Natural killer cell (primary cell): ENCODE measurements around the gene CLDN24. TPM values are rescaled to one million over a fixed set of nuclear protein-coding genes. Genes with fewer than 3 reads are reported as not detected.

Experiments used
- ATAC-seq, 3 donors: fragments of 150-1000 bp in 2 of 3; fragments of 200-7000 bp in 1 of 3; cut with Tn5 transposase; 1 replicate in 1 of 3; 2 replicates in 2 of 3; pipeline ENCODE4 v1.10.0; 2021; ENCODE audit warnings: mild to moderate bottlenecking in 2 of 3, moderate library complexity in 2 of 3
- DNase-seq, 2 donors: peaks; one replicate each; pipeline versions ENCODE4 v3.0.0 to v3.0.0-alpha.2; 2013 to 2021; ENCODE audit warnings: mixed read lengths in 1 of 2
- H3K27ac ChIP-seq: one replicate; pipeline ENCODE4 v1.5.1; 2013; ENCODE audit warnings: mild to moderate bottlenecking, low read length
- H3K27me3 ChIP-seq: one replicate; pipeline ENCODE4 v1.6.1; 2013; ENCODE audit warnings: low read length; ENCODE audit not compliant: control insufficient read depth, insufficient read depth
- H3K36me3 ChIP-seq: one replicate; pipeline ENCODE4 v1.6.1; 2013; ENCODE audit warnings: low read length; ENCODE audit not compliant: control insufficient read depth, insufficient read depth
- H3K4me1 ChIP-seq: one replicate; pipeline ENCODE4 v1.6.1; 2013; ENCODE audit warnings: low read length; ENCODE audit not compliant: control insufficient read depth, insufficient read depth
- H3K4me3 ChIP-seq: one replicate; pipeline ENCODE4 v1.5.1; 2013; ENCODE audit warnings: low read length
- H3K9me3 ChIP-seq: one replicate; pipeline ENCODE4 v1.6.1; 2013; ENCODE audit warnings: low read length; ENCODE audit not compliant: control insufficient read depth, insufficient read depth
- H3K27ac Mint-ChIP-seq, 2 donors: one replicate each; pipeline ENCODE4 v1.8.0; 2022; ENCODE audit warnings: mild to moderate bottlenecking in 2 of 2, mixed read lengths in 2 of 2, moderate library complexity in 1 of 2
- H3K27me3 Mint-ChIP-seq, 2 donors: one replicate each; pipeline ENCODE4 v1.8.0; 2022; ENCODE audit warnings: low read depth in 2 of 2, mixed read lengths in 2 of 2
- H3K36me3 Mint-ChIP-seq: one replicate; pipeline ENCODE4 v1.8.0; 2022; ENCODE audit warnings: mixed read lengths
- H3K4me1 Mint-ChIP-seq, 2 donors: one replicate each; pipeline ENCODE4 v1.8.0; 2022; ENCODE audit warnings: mixed read lengths in 2 of 2
- H3K4me3 Mint-ChIP-seq: one replicate; pipeline ENCODE4 v1.8.0; 2022; ENCODE audit warnings: mild to moderate bottlenecking, moderate library complexity, mixed read lengths
- H3K9me3 Mint-ChIP-seq, 2 donors: one replicate each; pipeline ENCODE4 v1.8.0; 2022; ENCODE audit warnings: mixed read lengths in 2 of 2
- CTCF ChIP-seq: fragments of 200-600 bp; IDR thresholded peaks from one replicate; pipeline ENCODE4 v1.8.0; 2022; ENCODE audit warnings: antibody characterized with exemption
- WGBS: methylation state at CpG from one replicate; pipeline ENCODE4 v1.1.7; 2013; ENCODE audit warnings: missing lambda C conversion rate; ENCODE audit not compliant: insufficient coverage; 5-methylcytosine and 5-hydroxymethylcytosine counted together
- intact Hi-C: fragments of 100-400 bp; cut with micrococcal nuclease; formaldehyde crosslinking; loops from one replicate; pipeline ENCODE4 v1.14.2; 2022
- total RNA-seq, 4 donors: library from RNA; stranded (reverse); fragments of 120-200 nt in 1 of 4; gene quantifications; one replicate each; pipeline versions ENCODE4 v1.2.3 to v1.2.4, GENCODE V29; 2013 to 2022

The CLDN24 gene
- total RNA-seq, 3 donors from 2014 or later (not counting 1 experiment from before 2014, with no cell fraction given), result 1.3 TPM; not detected in 2

DNA sequence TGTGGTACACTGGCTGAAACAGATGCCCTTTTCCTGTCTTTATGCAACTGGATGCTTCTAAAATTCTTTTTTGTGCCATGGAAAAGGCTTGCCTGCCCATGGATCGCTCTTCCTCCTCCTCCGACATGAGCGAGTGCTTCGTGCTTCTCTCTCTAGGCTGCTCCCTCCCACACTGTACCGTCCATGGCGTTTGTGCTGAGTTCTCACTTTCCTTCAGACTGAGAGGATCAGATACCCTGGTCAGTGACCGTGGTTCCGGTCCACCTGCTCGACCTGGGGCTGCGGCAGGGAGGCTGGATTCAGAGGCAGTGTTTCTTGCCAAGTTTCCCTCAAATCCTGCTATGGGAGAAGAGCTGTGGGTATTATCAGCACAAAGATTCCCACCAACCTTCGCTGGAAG lies 10.2 kb upstream of the CLDN24 start:
- H3K4me3 Mint-ChIP-seq, result no peak overlapping the region
- ATAC-seq, result no peak
- Histone ChIP-seq H3K36me3 (no peaks in the 10 kb centered on the region), H3K27ac (no peak overlapping the region), H3K9me3 (no peaks in the 10 kb centered on the region), H3K4me1 (peaks cover 14% of the 10 kb centered on the region), H3K4me3 (no peak overlapping the region), H3K27me3 (peaks cover 2% of the 10 kb centered on the region)
- H3K9me3 Mint-ChIP-seq, result no peaks in the 10 kb centered on the region
- no peak for DNase-seq
- TF ChIP-seq CTCF, result no peak
- 85% methylated on average over 11 of the region's 11 CpGs for WGBS
- intact Hi-C loops, result no loop called here
- H3K4me1 Mint-ChIP-seq, result peaks cover 7 to 17% of the 10 kb centered on the region in 2 donors
- H3K27ac Mint-ChIP-seq, result no peak overlapping the region
- H3K36me3 Mint-ChIP-seq, result no peaks in the 10 kb centered on the region
- peaks cover 22 to 46% of the 10 kb centered on the region in 2 donors for H3K27me3 Mint-ChIP-seq

GRCh38 chr4:183330841-183331240 lies 8.6 kb upstream of the CLDN24 start:
- Mint-ChIP-seq H3K4me1 (peaks cover 6 to 8% of the 10 kb centered on the region in 2 donors), H3K27ac (no peak overlapping the region), H3K9me3 (no peaks in the 10 kb centered on the region), H3K27me3 (peaks cover 33 to 57% of the 10 kb centered on the region in 2 donors), H3K36me3 (no peaks in the 10 kb centered on the region), H3K4me3 (no peak overlapping the region)
- 86% methylated on average over 2 of the region's 2 CpGs for WGBS
- no peaks in the 10 kb centered on the region for H3K36me3 ChIP-seq
- H3K9me3 ChIP-seq, result no peaks in the 10 kb centered on the region
- intact Hi-C loops, result no loop called here
- DNase-seq, result no peak
- H3K27ac ChIP-seq, result no peak overlapping the region
- H3K4me1 ChIP-seq, result peaks cover 5% of the 10 kb centered on the region
- TF ChIP-seq CTCF, result no peak
- ATAC-seq, result no peak
- H3K4me3 ChIP-seq, result no peak overlapping the region
- peaks cover 2% of the 10 kb centered on the region for H3K27me3 ChIP-seq

DNA sequence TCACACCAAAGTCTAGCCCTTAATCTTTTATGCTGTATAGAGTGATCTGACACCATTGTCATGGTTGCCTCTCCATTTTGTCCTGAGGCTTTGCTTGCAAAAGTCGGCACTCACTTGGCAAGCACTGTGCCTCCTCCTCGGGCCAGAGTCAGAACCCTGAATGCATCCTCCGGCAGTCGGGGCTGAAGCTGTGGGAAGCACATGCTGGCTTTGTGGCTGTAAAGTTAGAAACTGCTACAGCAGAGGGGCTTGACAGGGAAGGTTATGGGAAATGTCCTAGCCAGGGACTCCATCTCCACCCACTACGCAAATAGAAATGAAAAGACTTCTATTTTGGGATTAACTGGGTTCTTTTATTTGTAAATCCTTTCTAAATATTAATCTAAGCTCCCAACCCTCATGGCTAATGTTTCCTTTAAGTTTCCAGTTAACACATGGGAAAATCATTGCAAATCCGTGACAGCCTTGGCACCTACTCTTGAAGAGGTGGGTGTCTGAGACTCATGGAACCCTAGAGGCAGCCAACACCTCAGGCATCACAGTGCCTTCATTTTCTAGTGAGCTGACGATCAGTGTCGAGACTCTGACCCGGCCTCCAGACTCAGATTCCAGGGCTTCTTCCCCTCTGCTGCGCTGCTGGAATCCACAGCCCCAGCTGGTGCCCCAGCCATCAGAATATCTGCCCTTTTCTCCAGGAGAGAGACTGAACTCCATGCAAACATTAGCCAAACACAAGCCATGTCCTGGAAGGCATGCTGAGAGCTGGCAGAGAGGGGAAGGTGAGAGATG lies 7.9 kb upstream of the CLDN24 start:
- Mint-ChIP-seq H3K4me1 (peaks cover 0 to 1% of the 10 kb centered on the region in 2 donors), H3K27ac (no peak overlapping the region), H3K4me3 (no peak overlapping the region), H3K9me3 (no peaks in the 10 kb centered on the region), H3K27me3 (peaks cover 37 to 64% of the 10 kb centered on the region in 2 donors), H3K36me3 (no peaks in the 10 kb centered on the region)
- 92% methylated on average over 9 of the region's 10 CpGs for WGBS
- no peaks in the 10 kb centered on the region for H3K4me1 ChIP-seq
- no peaks in the 10 kb centered on the region for H3K36me3 ChIP-seq
- intact Hi-C loops, result no loop called here
- H3K9me3 ChIP-seq, result no peaks in the 10 kb centered on the region
- DNase-seq (no peak), ATAC-seq (no peak)
- no peak for TF ChIP-seq CTCF
- peaks cover 2% of the 10 kb centered on the region for H3K27me3 ChIP-seq
- H3K27ac ChIP-seq, result no peak overlapping the region
- no peak overlapping the region for H3K4me3 ChIP-seq

DNA sequence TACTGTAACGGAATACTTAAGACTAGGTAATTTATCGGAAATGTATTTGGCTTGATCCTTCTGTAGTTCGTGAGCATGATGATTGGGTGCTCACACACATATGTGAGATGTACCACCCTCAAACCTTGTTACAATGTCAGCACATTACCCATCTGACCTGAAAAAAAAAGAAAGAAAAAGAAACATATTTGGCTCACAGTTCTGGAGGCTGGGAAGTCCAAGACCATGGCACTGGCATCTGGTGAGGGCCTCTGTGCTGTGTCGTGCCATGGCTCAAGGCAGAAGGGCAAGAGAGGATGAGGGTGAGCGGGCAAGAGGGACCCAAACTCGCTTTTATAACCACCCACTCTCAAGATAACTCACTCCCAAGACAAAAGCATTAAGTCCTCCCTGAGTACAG lies 7.0 kb upstream of the CLDN24 start:
- no peak overlapping the region for H3K27ac Mint-ChIP-seq
- DNase-seq (no peak), ATAC-seq (no peak)
- no peaks in the 10 kb centered on the region for H3K4me1 Mint-ChIP-seq
- peaks cover 2% of the 10 kb centered on the region for H3K27me3 ChIP-seq
- no peaks in the 10 kb centered on the region for H3K9me3 ChIP-seq
- H3K27me3 Mint-ChIP-seq, result peaks cover 42 to 70% of the 10 kb centered on the region in 2 donors
- no peaks in the 10 kb centered on the region for H3K36me3 ChIP-seq
- H3K36me3 Mint-ChIP-seq, result no peaks in the 10 kb centered on the region
- H3K4me3 Mint-ChIP-seq, result no peak overlapping the region
- no peaks in the 10 kb centered on the region for H3K9me3 Mint-ChIP-seq
- H3K4me1 ChIP-seq, result no peaks in the 10 kb centered on the region
- intact Hi-C loops, result no loop called here
- 95% methylated on average over 6 of the region's 6 CpGs for WGBS
- H3K4me3 ChIP-seq, result no peak overlapping the region
- TF ChIP-seq CTCF, result no peak
- H3K27ac ChIP-seq, result no peak overlapping the region
